HS-27A (cell line): Measurements from ENCODE around the gene LHPP.
"Not testable (repeated sequence)": the region's sequence is repeated elsewhere in the genome, so short reads cannot be mapped to it uniquely, and the experiment has no call there.

ENCODE experiments used
- DNase-seq: peaks from one replicate; pipeline ENCODE4 v3.0.0-alpha.2; 2012; ENCODE audit warnings: low read depth, missing footprints

LHPP gene

DNA sequence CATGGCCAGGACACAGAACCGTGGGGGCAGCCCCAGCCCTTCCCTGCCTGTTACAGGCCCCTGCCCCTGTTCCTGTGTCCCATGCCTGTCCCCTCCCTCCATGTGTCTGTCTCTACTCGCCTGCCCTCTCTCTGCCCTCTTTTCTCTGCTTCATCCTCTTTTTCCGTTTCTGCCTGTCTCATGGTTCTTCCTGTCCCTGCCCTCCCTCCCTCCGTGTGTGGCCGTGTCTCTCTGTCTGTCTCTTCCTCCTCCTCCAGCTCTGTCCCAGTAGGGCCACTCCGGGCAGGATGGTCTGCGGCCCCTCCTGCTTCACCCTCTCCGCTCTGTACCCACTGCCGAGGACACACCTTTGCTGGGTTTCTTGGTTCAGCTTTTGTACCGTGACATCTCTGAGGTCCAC, 145.2 kb downstream of the LHPP start:
- no peak for DNase-seq

DNA sequence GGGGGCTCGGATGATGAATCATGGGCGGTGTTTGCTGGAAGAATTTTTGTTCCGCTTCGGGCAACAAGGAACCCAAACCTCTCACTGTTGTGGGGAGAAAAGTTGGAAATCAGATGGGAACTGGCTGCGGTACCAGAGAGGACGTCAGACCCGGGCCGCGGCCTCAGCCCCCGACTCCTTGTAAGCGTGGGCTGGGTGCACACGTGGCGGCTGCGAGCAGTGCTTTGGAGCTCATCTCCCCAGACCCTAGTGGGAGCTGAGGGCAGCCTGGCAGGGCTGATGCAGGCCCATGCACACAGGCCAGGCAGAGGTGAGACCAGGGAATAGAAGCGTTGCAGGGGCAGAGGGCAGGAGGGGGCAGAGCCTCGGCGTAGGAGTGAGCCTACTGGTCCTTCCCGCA, 146.1 kb downstream of the LHPP start:
- DNase-seq: no peak

DNA sequence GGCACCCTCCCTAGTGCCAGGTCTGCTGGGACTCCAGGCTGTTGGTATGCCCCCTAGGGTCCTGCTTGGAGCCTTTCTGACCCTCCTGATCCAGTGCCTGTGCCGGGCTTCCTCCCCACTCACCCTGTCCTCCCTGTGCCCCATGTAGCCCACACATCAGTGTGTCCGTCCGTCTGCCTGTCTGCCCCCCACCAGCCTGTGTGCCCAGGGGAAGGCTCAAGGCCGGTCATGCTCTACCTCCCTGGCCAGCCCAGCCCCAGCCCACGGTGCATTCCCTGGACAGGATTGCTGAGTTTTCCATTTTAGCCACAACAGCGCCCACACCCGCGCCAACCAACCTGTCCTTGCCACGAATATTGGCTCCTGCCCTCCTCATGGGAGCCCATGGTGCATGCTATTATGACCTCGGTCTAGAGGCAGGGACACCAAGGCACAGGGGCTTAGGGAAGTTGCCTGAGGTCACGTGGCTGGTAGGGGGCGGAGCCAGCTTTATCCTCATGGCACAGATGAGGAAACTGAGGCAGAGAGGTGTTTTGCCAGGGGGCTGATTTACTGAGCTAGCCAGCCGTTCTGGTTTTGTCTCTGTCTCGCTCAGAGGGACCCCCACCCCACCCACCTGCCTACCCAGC, 146.6 kb downstream of the LHPP start:
- no peak for DNase-seq

DNA sequence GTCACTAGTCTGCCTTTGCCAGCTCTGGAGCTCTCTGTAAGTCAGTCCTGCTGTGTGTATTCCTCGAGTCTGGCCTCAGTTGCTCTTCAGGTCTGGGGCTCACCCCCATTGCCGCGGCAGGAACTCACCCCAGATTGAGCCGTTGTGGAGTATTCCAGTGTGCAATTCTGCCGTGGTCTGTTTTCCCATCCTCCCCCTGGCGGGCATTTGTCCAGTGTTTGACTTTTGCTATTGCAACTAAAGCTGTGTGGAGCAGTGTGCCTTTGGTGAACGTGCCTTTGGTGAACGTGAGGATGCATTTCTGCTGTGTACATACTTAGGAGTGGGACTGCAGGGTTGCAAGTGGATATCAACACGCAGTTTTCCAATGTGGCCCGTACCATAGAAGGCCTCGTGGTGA, 148.1 kb downstream of the LHPP start:
- DNase-seq: no peak

DNA sequence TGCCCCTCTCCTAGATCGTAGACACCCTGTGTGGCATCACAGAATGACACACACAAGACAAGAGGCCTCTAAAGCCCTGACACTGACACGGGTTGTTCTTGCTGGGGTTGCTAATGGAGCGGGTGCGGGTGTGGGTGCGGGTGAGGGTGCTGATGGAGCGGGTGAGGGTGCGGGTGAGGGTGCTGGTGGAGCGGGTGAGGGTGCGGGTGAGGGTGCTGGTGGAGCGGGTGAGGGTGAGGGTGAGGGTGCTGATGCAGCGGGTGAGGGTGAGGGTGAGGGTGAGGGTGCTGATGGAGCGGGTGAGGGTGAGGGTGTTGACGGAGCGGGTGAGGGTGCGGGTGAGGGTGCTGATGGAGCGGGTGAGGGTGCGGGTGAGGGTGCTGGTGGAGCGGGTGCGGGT, 148.6 kb downstream of the LHPP start:
- DNase-seq: not testable (repeated sequence)

DNA sequence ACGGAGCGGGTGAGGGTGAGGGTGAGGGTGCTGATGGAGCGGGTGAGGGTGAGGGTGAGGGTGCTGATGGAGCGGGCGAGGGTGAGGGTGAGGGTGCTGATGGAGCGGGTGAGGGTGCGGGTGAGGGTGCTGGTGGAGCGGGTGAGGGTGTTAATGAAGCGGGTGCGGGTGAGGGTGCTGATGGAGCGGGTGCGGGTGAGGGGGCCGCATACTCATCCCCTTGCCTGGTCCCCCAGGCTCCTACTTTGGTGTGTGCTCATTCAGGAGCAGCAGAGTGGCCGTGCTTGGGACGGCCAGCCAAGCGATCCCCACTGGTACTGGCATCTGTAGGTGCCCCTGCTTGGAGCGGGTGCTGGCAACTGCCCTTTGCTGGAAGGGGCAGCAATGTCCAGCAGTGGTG, 149.2 kb downstream of the LHPP start:
- DNase-seq: not testable (repeated sequence)

DNA sequence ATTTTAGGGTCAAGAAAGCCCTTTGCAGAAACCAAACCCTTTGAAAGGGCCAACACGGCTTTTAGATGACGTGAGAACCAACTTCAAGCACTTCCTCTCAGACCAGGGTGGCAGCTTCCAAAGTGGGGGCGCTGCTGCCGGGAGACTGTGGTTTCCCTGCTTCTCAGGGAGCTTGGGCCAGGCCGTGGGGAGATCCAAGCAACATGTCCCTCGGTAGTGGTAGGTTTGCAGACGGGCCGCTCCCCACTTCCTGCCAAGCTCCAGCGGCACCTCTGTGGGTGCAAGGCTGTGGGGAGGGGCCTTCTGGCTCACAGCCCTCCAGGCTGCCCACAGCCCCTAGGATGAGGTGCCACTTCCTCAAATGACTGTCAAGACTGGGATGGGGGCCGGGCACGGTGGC, 150.1 kb downstream of the LHPP start:
- DNase-seq: no peak

DNA sequence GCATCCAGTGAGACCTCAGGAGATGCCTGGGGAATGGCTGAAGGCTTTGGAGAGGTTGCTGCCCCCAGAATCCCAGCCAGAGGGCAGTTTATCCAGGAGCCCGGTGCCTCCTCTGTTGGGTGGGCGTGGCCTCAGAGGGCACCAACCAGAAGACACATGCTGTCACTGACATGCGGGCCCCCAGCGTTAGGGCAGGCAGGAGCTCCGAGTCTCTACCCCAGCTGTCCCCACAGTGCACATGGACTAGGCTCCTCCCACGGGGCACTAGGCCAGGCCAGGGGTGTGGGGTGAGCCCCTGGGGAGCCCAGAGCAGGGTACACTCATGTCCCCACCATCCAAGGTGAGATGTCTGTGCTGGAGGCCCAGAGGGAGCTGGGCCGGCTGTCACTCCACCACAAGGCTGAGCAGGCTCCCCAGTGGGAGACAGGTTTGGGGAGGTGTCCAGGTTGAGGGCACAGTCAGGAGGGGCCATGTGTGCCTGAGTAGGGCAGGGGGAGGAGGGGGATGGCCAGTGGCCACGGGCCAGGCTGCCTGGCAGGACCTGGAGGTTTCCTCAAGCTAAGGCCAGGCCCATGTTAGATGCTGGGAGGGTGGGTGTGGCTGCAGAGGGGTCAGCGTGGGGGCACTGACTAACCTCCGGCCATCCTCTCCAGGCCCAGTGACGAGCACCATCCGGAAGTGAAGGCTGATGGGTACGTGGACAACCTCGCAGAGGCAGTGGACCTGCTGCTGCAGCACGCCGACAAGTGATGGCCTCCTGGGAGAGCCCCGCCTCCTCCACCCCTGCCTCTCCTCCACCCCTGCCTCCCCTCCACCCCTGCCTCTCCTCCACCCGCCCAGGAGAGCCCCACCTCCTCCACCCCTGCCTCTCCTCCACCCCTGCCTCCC, 151.2 kb downstream of the LHPP start:
- DNase-seq: no peak

DNA sequence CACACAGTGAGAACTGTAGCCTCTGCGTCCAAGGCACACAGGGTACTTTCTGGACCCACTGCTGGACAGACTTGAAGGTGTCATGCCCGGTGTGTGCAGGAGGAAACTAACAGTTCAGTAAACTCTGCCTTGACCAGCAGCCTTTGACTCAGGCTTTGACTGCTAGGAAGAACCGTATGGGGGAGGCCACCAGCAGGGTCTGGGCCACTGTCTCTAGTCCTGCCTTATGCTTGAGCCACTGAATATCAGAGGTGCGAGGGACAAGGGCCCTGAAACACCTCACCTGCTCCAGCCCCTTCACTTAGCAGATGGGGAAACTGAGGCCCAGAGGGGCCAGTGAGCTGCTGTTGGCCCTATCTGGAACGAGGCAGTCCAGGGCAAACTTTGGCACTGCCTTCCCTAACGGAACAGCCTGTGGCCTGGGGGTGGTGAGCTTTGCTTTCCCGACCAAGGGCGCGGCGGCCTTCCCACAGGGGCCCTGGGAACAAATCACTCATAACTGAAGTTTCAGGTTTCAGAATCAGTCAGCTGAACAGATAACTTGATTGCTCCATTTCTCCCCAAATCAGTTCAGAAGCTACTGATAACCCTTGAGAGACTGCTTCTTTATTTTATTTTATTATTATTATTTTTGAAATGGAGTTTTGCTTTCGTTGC, 152.5 kb downstream of the LHPP start:
- DNase-seq: no peak

DNA sequence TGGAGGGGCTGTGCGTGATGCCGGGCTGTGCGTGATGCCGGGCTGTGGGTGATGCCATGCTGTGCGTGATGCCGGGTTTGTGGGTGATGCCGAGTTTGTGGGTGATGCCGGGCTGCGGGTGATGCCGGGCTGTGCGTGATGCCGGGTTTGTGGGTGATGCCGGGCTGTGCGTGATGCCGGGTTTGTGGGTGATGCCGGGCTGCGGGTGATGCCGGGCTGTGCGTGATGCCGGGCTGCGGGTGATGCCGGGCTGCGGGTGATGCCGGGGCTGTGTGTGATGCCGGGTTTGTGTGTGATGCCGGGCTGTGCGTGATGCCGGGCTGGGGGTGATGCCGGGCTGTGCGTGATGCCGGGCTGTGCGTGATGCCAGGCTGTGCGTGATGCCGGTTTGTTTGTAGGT, 153.6 kb downstream of the LHPP start:
- DNase-seq: no peak

DNA sequence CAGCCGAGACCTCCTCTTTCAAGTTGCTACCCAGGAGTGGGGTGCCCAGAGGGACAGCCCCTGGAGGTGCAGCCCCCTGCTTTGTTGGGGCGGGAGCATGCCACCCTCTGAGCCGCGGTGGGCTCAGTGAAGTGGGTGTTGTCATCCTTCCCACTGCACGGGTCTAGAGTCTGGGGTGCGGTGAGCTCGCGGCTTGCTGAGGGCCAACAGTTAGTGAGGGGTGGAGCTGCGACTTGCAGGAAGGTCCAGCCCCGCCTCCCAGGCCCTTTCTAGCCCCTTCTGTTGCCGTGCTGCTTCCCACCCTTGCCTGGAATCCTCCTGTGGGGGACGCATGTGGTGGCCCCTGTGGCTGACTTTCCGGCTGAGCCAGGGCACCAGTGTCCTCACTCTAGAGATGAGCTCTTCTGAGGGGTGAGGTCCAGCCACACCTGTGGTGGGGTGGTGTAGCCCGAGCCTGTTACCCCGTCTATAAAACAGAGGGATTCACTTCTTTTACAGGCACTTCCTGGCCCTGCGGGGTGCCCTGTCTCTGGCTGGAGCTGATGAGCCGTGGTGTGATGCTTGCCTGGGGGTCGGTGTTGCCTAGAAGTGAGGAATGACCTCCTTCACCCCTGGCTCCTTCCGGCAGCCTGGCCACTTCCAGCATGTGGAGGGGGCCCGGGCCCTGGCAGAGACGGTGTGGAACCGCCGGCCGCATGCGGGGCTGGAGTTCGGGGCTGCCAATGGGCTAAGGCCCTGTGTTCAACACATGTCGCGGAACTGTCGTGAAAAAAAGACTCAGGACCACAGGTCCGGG, 154.6 kb downstream of the LHPP start:
- DNase-seq: no peak

DNA sequence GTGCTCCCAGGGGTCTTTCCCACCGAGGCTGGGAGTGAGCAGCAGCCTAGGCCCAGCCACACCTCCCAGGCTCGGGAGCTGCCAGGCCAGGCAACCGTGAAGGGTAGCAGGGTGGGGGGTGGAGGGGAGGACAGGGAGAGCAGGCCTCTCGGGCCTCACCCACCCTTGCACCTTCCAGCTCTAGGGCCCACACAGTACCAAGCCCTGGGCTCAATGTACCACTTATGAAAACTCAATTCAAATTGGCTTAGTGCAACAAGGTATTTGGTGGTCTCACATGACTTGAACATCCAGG, 155.2 kb downstream of the LHPP start:
- DNase-seq: no peak

DNA sequence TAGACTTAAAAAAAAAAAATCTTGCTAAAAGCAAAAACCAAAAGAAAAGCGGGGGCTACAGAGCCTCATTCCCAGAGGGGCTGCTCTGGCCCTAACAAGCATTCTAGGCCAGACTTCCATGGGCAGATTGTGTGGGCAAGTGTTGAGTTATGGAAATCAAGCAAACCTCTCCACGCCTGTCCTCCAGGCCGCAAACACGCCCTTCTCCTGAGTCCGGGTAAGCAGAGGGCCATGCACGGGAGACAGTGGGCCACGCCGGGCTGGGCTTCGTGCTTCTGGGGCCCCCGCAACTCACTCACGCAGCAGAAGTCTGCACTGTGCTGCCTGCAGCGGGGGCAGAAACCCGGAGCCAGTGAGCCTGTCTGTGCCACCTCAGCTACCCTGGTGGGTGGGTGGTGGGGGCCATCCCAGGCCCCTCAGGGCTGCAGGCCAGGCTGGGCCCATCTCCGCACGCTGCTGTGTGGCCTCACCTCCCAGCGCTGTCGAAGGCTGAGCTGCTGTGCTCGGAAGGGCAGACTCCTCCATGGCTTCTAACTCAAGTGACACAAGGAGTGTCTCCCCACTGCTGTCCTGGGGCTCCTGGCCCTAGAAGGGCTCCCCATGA, 156.9 kb downstream of the LHPP start:
- DNase-seq: no peak

DNA sequence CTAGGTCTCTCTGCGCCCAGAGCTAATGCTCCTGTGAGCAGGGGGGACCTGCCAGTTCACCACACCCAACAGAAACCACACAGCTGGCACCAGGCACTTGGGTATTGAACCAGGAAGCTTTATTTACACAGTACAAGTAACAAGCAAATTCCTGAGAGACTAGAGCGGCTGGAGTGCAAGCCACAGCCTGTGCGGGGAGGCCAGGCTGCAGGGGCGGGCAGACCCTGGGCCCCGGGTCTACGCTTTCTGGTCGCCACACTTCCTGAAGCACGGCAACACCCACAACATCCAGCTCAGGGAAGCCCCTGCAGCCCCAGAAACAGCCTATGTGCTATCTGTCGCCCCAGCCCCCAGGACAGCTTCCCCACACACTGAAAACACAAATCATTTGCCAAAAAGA, 157.6 kb downstream of the LHPP start:
- no peak for DNase-seq

DNA sequence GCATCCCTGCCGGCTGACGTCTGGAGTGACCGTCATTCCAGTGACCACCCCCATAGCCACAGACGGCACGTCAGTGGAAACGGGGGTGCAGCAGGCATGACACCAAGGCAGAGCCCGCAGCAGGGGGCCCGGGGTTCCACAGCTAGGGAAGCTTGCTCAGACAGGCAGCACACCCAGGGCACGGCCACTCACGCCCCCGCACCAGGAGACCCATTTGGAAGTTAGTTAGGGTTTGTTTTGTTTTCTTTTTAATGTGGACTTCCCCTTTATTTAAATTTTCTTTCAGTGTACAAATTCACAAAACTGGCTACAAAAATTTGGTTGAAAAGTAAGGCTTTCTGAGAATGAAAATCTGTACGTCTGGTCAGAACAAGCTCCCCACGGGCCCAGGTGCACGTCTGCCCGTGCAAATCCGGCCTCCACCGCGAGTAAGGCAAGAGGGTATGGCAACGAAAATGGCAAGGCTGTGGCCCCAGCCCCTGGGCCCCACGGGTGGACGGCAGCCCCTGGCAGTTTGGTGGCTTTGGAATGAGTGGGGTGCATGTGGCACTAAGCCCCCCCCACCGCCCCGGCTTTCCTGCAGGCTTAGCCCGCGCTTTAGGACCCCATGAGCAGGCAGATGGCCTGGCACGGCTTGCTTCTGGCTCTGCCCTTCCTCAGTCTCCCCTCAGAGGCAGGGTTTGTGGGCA, 158.3 kb downstream of the LHPP start:
- DNase-seq: no peak

DNA sequence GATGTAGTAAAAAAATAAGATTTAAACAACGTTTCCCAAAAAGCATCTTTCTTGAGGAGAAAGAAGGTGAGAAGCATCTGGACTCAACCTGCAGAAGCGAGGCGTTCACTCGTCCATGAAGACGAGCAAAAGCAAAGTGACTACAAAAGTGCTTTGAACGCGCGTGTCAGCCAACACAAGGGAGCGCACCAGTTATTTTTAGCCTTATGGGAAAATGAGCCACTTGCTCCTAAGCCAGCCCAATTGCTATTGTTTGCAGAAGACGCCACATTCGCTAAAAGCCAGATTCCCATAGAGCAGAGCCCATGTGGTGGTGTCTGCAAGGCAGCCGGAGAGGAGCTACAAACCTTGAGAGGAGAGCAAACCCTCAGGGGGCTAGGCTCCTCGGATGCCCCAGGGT, 160.0 kb downstream of the LHPP start:
- no peak for DNase-seq

DNA sequence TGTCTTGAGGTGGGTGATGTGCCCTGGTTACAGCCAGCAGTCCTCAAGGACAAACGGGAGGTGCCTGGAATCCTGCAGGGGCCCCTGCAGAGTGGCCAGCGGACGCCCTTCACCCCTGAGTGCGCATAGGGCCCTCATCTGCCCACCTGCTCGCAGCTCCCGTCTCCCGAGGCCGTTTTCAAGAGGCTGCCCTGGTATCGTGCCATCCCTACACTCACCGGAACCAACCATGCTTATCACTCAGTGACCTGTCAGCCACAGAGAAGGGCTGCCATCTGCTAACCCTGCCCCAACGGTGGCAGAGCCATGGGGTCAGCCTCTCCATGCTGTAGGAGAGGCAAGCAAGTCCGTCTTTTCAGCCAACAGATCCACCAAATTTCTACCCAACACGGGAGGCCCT, 160.5 kb downstream of the LHPP start:
- no peak for DNase-seq

DNA sequence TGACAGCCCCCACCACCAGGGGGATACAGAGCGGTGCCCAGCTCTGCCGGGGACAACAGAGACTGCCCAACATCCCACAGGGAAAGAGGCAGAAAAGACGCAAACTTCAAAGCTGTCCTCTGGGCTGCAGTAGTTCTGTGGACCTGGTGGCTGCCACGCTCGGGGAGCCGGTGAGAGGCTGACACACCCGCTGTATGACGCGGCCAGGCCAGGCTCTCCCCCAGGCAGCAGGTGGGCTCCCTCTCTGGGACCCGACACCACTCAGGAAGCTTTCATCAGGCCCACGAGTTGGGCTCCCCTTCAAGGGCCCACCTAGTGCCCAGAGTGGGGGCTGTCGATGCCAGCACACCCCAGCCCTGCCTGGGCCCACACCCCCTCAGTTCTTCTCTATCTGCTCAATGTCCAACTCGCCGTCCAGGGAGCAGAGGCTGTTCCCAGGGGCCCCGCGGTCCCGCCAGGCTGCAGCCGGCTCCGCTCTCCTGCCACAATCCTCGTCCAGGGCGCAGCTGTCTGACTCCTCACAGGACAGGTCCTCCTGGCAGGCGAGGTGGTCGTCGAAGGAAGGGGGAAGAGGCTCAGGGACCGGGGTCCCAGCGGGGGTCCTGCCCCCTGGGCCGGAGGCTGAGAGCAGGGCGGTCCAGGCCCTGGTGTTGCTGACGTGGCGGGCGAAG, 161.4 kb downstream of the LHPP start:
- no peak for DNase-seq

DNA sequence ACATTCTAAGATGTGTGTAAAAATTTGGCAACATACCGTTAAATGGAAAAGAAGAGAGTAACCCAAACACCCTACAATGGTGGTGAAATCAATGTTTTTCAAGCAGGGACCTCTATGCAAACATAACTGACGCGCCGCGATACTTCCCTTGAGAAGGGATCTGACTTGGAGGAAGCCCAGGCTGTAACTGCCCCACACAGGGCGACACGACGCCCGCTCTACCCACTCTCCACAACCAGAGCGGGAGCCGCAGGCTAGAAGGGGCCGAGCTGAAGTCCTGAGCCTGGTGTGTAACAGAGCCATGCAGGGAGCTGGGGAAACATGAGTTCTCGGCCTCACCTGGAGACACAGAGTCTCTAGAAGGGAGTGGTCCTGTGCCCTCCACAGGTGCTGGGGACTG, 162.4 kb downstream of the LHPP start:
- no peak for DNase-seq

DNA sequence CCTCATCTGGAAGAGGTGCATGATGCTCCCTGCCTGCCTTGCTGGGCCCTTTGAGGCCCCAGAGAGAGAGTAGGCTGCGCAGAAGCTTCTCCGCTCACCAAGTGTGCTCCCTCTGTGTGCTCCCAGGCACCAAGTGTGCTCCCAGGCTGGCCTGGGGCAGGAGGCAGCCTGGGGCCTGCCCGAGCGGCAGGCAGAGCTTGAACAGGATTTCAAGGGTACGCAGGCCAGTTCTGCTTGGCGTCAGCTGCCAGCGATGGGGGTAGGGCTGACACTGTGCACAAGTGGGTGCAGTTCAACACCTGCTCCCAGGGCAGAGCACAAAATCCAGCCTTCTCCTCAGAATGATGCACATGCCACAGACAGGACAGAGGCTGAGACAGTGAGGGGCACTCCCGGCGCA, 162.8 kb downstream of the LHPP start:
- no peak for DNase-seq

DNA sequence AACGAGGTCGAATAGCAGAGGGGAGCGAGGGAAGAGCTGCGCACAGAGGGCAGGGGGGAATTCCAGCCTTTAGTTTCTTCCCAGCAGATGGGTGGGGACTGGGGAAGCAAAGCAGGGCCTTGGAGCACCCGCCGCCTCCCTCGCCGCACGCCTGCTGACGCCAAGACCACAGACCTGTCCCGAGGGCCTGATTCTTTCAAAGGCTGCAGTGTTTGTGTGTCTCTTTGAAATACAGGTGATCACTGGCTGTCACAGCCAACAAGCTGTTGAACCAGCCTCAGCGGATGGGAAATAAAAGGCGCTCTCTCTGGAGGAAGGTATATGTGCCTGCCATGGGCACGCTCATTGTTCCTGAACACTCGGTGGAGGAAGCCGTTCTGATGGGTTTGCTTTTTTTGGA, 163.3 kb downstream of the LHPP start:
- no peak for DNase-seq
